ENCODE results near the gene FN3KRP. TPM values are rescaled to one million over a fixed set of nuclear protein-coding genes. Genes with fewer than 3 reads are reported as not detected.

FN3KRP gene
- total and polyA plus RNA-seq, 2 of the 13 experiments (the other 11 are each of a cell fraction or from before 2014, with no cell fraction given), result 22.4 to 28.2 TPM

DNA sequence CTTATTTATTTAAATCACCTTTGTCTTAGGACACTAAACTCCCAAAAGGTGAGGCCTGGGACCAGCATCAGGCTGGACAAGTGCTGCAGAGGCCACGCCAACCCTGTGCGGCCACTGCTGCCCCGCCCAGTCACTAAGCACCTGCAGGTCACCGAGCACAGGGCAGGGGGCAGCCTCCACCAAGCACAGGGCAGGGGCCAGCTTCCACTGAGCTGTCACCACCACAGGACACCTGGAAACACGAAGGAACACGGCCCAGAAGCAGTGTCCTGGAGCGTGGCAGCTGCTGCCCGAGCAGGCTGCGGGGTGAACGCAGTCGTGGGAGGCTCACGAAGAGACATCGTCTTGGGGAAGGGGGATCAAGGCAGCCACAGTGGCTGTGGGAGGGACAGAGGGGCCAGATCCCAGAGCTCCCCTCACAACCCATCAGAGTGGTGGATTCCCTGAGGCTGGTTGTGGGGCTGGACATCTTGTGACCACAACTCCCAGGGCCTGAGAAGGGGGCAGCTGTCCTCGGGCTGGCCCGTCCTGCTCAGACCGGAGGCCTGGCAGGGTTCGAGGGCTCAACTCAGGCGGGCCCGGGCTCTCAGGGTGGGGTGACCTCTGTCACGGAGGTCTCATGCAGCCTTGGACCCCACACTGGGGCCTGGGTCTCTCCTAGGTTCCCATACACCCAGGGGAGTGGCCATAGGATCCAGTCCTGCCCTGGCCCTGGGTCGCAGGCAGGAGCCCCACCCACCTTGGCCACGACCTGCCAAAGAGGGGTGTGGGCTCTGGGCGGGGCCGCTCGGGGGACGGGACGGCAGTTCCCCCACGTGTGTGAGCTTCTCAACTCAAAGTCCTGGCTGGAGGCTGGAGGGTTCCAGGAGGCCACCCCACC lies 36.7 kb upstream of the FN3KRP start (continued):
- TF ChIP-seq, protein P1, sequence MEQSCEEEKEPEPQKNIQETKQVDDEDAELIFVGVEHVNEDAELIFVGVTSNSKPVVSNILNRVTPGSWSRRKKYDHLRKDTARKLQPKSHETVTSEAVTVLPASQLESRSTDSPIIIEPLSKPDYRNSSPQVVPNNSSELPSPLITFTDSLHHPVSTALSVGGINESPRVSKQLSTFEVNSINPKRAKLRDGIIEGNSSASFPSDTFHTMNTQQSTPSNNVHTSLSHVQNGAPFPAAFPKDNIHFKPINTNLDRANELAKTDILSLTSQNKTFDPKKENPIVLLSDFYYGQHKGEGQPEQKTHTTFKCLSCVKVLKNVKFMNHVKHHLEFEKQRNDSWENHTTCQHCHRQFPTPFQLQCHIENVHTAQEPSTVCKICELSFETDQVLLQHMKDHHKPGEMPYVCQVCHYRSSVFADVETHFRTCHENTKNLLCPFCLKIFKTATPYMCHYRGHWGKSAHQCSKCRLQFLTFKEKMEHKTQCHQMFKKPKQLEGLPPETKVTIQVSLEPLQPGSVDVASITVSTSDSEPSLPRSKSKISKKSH (CRISPR knock-in tag; IDR thresholded peaks at IDR 0.05; ENCODE audit: borderline replicate concordance), result 0 out of 2 replicates have a peak, but pooled peaks have one; percentile 35
- TF ChIP-seq ZNF101 (CRISPR knock-in tag; IDR thresholded peaks at IDR 0.05; ENCODE audit: borderline replicate concordance, low read depth) (no peak), RXRA (CRISPR knock-in tag; IDR thresholded peaks at IDR 0.05) (peak; percentile 20; the same call in 1 of the 2 replicates), PCBP1 (IDR thresholded peaks at IDR 0.05; ENCODE audit: borderline replicate concordance, low read depth, low read length) (0 out of 2 replicates have a peak, but pooled peaks have one; percentile 31), MTF2 (CRISPR knock-in tag; IDR thresholded peaks at IDR 0.05; ENCODE audit: borderline replicate concordance) (no peak), HNRNPL (IDR thresholded peaks at IDR 0.05; ENCODE audit: low read depth, low read length) (0 out of 2 replicates have a peak, but pooled peaks have one; percentile 36), HMGXB4 (CRISPR knock-in tag; IDR thresholded peaks at IDR 0.05; ENCODE audit: borderline replicate concordance in 1 of 2, low read depth in 1 of 2) (peak in 1 of 2 experiments; percentile 50; a peak in 1 of 4 replicates), FOXA3 (CRISPR knock-in tag; IDR thresholded peaks at IDR 0.05) (peak; percentile 30; the same call in 1 of the 2 replicates), SALL1 (CRISPR knock-in tag; IDR thresholded peaks at IDR 0.05) (peak; percentile 16; the same call in 1 of the 2 replicates), ZFP90 (CRISPR knock-in tag; IDR thresholded peaks at IDR 0.05; ENCODE audit: borderline replicate concordance) (peak; percentile 67; the same call in 1 of the 2 replicates), ZNF83 (CRISPR knock-in tag; IDR thresholded peaks at IDR 0.05; ENCODE audit: borderline replicate concordance) (0 out of 2 replicates have a peak, but pooled peaks have one; percentile 52), ZMYM3 (CRISPR knock-in tag; IDR thresholded peaks at IDR 0.05) (0 out of 2 replicates have a peak, but pooled peaks have one; percentile 35), ZNF354B (CRISPR knock-in tag; IDR thresholded peaks at IDR 0.05) (peak; percentile 84; the same call in 1 of the 2 replicates), CTCF (CRISPR knock-in tag; IDR thresholded peaks at IDR 0.05) (peak; percentile 91), RAD21 (CRISPR knock-in tag; IDR thresholded peaks at IDR 0.05) (peak; percentile 74), KDM2A (CRISPR knock-in tag; IDR thresholded peaks at IDR 0.05; ENCODE audit: borderline replicate concordance, low read depth) (peak; percentile 40; the same call in 1 of the 2 replicates), MEIS2 (CRISPR knock-in tag; IDR thresholded peaks at IDR 0.05) (peak; percentile 61; the same call in 1 of the 2 replicates), CCAR2 (optimal IDR thresholded peaks at IDR 0.05; ENCODE audit: low read depth, low read length) (no peak), SMARCC2 (IDR thresholded peaks at IDR 0.05) (no peak)
- TF ChIP-seq, protein P2, sequence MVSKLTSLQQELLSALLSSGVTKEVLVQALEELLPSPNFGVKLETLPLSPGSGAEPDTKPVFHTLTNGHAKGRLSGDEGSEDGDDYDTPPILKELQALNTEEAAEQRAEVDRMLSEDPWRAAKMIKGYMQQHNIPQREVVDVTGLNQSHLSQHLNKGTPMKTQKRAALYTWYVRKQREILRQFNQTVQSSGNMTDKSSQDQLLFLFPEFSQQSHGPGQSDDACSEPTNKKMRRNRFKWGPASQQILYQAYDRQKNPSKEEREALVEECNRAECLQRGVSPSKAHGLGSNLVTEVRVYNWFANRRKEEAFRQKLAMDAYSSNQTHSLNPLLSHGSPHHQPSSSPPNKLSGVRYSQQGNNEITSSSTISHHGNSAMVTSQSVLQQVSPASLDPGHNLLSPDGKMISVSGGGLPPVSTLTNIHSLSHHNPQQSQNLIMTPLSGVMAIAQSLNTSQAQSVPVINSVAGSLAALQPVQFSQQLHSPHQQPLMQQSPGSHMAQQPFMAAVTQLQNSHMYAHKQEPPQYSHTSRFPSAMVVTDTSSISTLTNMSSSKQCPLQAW (CRISPR knock-in tag; IDR thresholded peaks at IDR 0.05), result 0 out of 2 replicates have a peak, but pooled peaks have one; percentile 36
